CD4-positive, alpha-beta T cell (primary cell): ENCODE data around the gene UGT2B15. TPM values are rescaled to one million over a fixed set of nuclear protein-coding genes. Genes with fewer than 3 reads are reported as not detected.
"Not testable (repeated sequence)": the region's sequence is repeated elsewhere in the genome, so short reads cannot be mapped to it uniquely, and the experiment has no call there.

Source experiments
- ATAC-seq: fragments of 200-7000 bp; cut with Tn5 transposase; one replicate; pipeline ENCODE4 v1.10.0; 2022; ENCODE audit warnings: mild to moderate bottlenecking; ENCODE audit not compliant: poor library complexity
- CTCF ChIA-PET: fragments of 350-600 bp; sonication (Branson Sonifier 250); formaldehyde crosslinking; loops from one replicate; lab custom pipeline; 2021; ENCODE audit warnings: antibody characterized with exemption, inconsistent platforms; lab: Charles Lee
- POLR2A ChIA-PET: fragments of 350-600 bp; sonication (Branson Sonifier 250); formaldehyde crosslinking; loops from one replicate; lab custom pipeline; 2021; ENCODE audit warnings: antibody characterized with exemption, inconsistent platforms; lab: Charles Lee
- DNase-seq, 14 experiments: peaks; one replicate each; pipeline ENCODE4 v3.0.0-alpha.2; 2013 to 2020; ENCODE audit warnings: mixed read lengths in 2 of 14
- H3K27ac ChIP-seq, 2 donors: one replicate each; pipeline versions ENCODE4 v1.5.1 to v1.7.0; 2013; ENCODE audit warnings: low read length in 2 of 2, low read depth in 1 of 2, mild to moderate bottlenecking in 1 of 2
- H3K27me3 ChIP-seq, 2 experiments: 1 replicate in 1 of 2; 2 replicates in 1 of 2; pipeline versions ENCODE4 v1.6.1 to v1.7.0; 2013; ENCODE audit warnings: low read length in 2 of 2, control low read depth in 1 of 2, mild to moderate bottlenecking in 1 of 2, moderate library complexity in 1 of 2; ENCODE audit not compliant: insufficient read depth in 2 of 2, control insufficient read depth in 1 of 2
- H3K36me3 ChIP-seq: one replicate; pipeline ENCODE4 v1.6.1; 2013; ENCODE audit warnings: low read length, control low read depth; ENCODE audit not compliant: insufficient read depth
- H3K4me1 ChIP-seq: one replicate; pipeline ENCODE4 v1.6.1; 2013; ENCODE audit warnings: low read length, control low read depth; ENCODE audit not compliant: insufficient read depth
- H3K4me3 ChIP-seq: one replicate; pipeline ENCODE4 v1.5.1; 2013; ENCODE audit warnings: mild to moderate bottlenecking, low read length, moderate library complexity
- H3K9me3 ChIP-seq, 2 experiments: 1 replicate in 1 of 2; 2 replicates in 1 of 2; pipeline versions ENCODE4 v1.6.1 to v1.7.0; 2013; ENCODE audit warnings: low read length in 2 of 2, mild to moderate bottlenecking in 2 of 2, control low read depth in 1 of 2, moderate library complexity in 1 of 2; ENCODE audit not compliant: control insufficient read depth in 1 of 2, insufficient read depth in 1 of 2
- H3K27ac Mint-ChIP-seq: one replicate; pipeline ENCODE4 v1.8.0; 2020; ENCODE audit warnings: mixed read lengths
- H3K27me3 Mint-ChIP-seq: one replicate; pipeline ENCODE4 v1.8.0; 2021; ENCODE audit warnings: mixed read lengths
- H3K36me3 Mint-ChIP-seq: one replicate; pipeline ENCODE4 v1.8.0; 2021; ENCODE audit warnings: low read depth, mixed read lengths
- H3K4me1 Mint-ChIP-seq: one replicate; pipeline ENCODE4 v1.8.0; 2021; ENCODE audit warnings: low read depth, mixed read lengths
- H3K4me3 Mint-ChIP-seq: one replicate; pipeline ENCODE4 v1.8.0; 2020; ENCODE audit warnings: mild to moderate bottlenecking, mixed read lengths
- H3K9me3 Mint-ChIP-seq: one replicate; pipeline ENCODE4 v1.8.0; 2020; ENCODE audit warnings: mixed read lengths
- CTCF ChIP-seq: fragments of 200-600 bp; IDR thresholded peaks from one replicate; pipeline ENCODE4 v1.8.0; 2022; ENCODE audit warnings: antibody characterized with exemption, mild to moderate bottlenecking
- intact Hi-C, 2 experiments: fragments of 100-400 bp; cut with DNase I in 1 of 2; cut with micrococcal nuclease in 1 of 2; formaldehyde crosslinking; loops; one replicate each; pipeline versions ENCODE4 v1.15.1 to v1.9.0; 2023 to 2025; cut with DNase I, micrococcal nuclease
- total RNA-seq, 174 experiments: library from RNA in 2 of 174; stranded (reverse) in 2 of 174; gene quantifications; one replicate each; pipeline ENCODE4 v1.2.3 and lab custom pipeline; 2021 to 2026

Gene UGT2B15
- total RNA-seq, 2 experiments from 2014 or later = not detected

- no peaks in the 10 kb centered on the region for H3K27me3 ChIP-seq
- Mint-ChIP-seq H3K36me3 (no peaks in the 10 kb centered on the region), H3K27ac (no peak overlapping the region), H3K27me3 (peaks cover 5% of the 10 kb centered on the region), H3K4me1 (no peaks in the 10 kb centered on the region), H3K9me3 (no peaks in the 10 kb centered on the region), H3K4me3 (no peak overlapping the region)
- DNase-seq (no peak), ATAC-seq (no peak)
- no peak for TF ChIP-seq CTCF
- ChIA-PET POLR2A (no interaction called here), CTCF (no interaction called here)
- no peaks in the 10 kb centered on the region for H3K9me3 ChIP-seq
- H3K36me3 ChIP-seq = no peaks in the 10 kb centered on the region
- no peak overlapping the region for H3K4me3 ChIP-seq
- H3K27ac ChIP-seq = no peak overlapping the region
- intact Hi-C loops = no loop called here
- H3K4me1 ChIP-seq = no peaks in the 10 kb centered on the region
Measured at GRCh38 chr4:68683034-68683433, 12.6 kb upstream of the UGT2B15 start.

DNA sequence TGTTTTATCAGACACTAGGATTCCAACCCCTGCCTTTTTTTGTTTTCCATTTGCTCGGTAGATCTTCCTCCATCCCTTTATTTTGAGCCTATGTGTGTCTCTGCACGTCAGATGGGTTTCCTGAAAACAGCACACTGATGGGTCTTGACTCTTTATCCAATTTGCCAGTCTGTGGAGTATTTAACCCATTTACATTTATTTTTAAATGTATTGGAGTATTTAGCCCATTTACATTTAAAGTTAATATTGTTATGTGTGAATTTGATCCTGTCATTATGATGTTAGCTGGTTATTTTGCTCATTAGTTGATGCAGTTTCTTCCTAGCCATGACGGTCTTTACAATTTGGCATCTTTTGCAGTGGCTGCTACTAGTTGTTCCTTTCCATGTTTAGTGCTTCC is 10.8 kb upstream of the UGT2B15 start:
- ATAC-seq, H3K4me1 ChIP-seq, POLR2A ChIA-PET, H3K9me3 Mint-ChIP-seq, H3K27me3 Mint-ChIP-seq, H3K27ac ChIP-seq, H3K27ac Mint-ChIP-seq, DNase-seq, H3K4me3 ChIP-seq, H3K36me3 Mint-ChIP-seq, H3K36me3 ChIP-seq, H3K9me3 ChIP-seq, CTCF ChIA-PET, H3K4me3 Mint-ChIP-seq, H3K27me3 ChIP-seq, H3K4me1 Mint-ChIP-seq, intact Hi-C loops: not testable (repeated sequence)

- H3K36me3 ChIP-seq = no peaks in the 10 kb centered on the region
- H3K4me3 Mint-ChIP-seq = no peak overlapping the region
- POLR2A ChIA-PET = no interaction called here
- intact Hi-C loops = no loop called here
- CTCF ChIA-PET = no interaction called here
- peaks cover 3% of the 10 kb centered on the region for H3K9me3 Mint-ChIP-seq
- no peaks in the 10 kb centered on the region for H3K27me3 ChIP-seq
- no peak overlapping the region for H3K27ac ChIP-seq
- DNase-seq (no peak), ATAC-seq (no peak)
- no peaks in the 10 kb centered on the region for H3K27me3 Mint-ChIP-seq
- no peaks in the 10 kb centered on the region for H3K4me1 Mint-ChIP-seq
- H3K4me3 ChIP-seq = no peak overlapping the region
- peaks cover 0 to 3% of the 10 kb centered on the region in 2 experiments for H3K9me3 ChIP-seq
- TF ChIP-seq CTCF = no peak
- H3K4me1 ChIP-seq = no peaks in the 10 kb centered on the region
- no peaks in the 10 kb centered on the region for H3K36me3 Mint-ChIP-seq
- no peak overlapping the region for H3K27ac Mint-ChIP-seq
Measured at GRCh38 chr4:68673143-68673542, 2.7 kb upstream of the UGT2B15 start.

DNA sequence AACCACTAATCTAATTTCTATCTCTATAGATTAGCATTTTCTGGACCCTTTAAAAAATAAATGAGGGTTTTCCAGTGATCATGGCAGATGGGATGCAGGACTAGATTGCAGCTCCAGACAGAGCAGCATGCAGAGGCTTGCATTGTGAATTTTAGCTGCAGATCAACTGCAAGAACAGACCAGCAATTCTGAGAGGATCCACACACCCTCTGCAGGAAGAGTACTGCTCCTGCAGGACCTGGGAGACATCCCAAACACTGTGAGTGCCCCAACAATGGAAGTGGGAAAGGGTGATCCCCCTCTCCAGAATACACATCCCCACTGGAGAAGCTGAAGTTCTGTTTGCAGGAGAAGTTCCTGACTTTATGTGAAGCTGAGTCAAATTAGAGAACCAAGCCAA is 765 bp upstream of the UGT2B15 start:
- intact Hi-C loops, CTCF ChIA-PET, H3K27ac ChIP-seq, POLR2A ChIA-PET, H3K27me3 Mint-ChIP-seq, H3K4me1 ChIP-seq, DNase-seq, H3K36me3 Mint-ChIP-seq, ATAC-seq, H3K4me3 Mint-ChIP-seq, H3K27ac Mint-ChIP-seq, H3K27me3 ChIP-seq, H3K4me1 Mint-ChIP-seq, H3K9me3 ChIP-seq, H3K36me3 ChIP-seq, H3K4me3 ChIP-seq, H3K9me3 Mint-ChIP-seq: not testable (repeated sequence)

- H3K36me3 Mint-ChIP-seq, H3K4me3 ChIP-seq, H3K4me1 Mint-ChIP-seq, intact Hi-C loops, DNase-seq, H3K4me1 ChIP-seq, H3K9me3 Mint-ChIP-seq, H3K27me3 Mint-ChIP-seq, POLR2A ChIA-PET, ATAC-seq, H3K27me3 ChIP-seq, H3K27ac ChIP-seq, H3K27ac Mint-ChIP-seq, H3K36me3 ChIP-seq, CTCF ChIA-PET, H3K9me3 ChIP-seq, H3K4me3 Mint-ChIP-seq: not testable (repeated sequence)
Measured at GRCh38 chr4:68668537-68669163, 1.8 kb downstream of the UGT2B15 start.

DNA sequence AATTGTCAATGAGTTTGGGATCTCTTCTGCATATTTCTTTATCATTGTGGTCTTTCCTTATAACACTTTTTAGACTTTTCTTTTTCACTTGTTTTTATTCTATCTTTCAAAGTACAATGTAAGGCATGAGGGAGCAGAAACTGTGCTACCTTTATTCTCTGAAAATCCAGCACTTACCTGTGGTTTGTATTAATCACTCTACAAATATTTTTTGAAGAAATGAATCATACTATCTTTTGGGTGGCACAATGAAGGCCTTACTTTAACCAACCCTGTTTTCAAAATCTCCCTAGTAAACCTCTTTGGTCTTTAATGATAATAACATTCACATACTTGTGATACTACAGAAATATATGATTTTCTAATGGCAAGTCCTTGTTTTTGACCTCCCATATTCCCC is 2.9 kb downstream of the UGT2B15 start:
- H3K4me1 Mint-ChIP-seq, CTCF ChIA-PET, POLR2A ChIA-PET, H3K4me3 ChIP-seq, intact Hi-C loops, H3K27me3 ChIP-seq, H3K27ac ChIP-seq, H3K27me3 Mint-ChIP-seq, H3K9me3 ChIP-seq, H3K4me1 ChIP-seq, H3K9me3 Mint-ChIP-seq, H3K36me3 ChIP-seq, H3K4me3 Mint-ChIP-seq, DNase-seq, H3K36me3 Mint-ChIP-seq, ATAC-seq, H3K27ac Mint-ChIP-seq: not testable (repeated sequence)
